Stimulated activated naive CD4-positive, alpha-beta T cell treated with Interleukin-2 at 50 U/mL for 16 hours (primary cell): ENCODE measurements around the gene HAGH.
"Not testable (repeated sequence)": the region's sequence is repeated elsewhere in the genome, so short reads cannot be mapped to it uniquely, and the experiment has no call there.

Experiments used
- DNase-seq: peaks from one replicate; lab custom pipeline; 2025; lab: John Stamatoyannopoulos, UW

HAGH gene

GRCh38 chr16:1810106-1810505 is 16.5 kb downstream of the HAGH start:
- no peak for DNase-seq

- no peak for DNase-seq
Observed at GRCh38 chr16:1809281-1809801, 17.3 kb downstream of the HAGH start.

- DNase-seq = no peak
Observed at GRCh38 chr16:1808691-1809090, 17.9 kb downstream of the HAGH start.

- no peak for DNase-seq
Observed at GRCh38 chr16:1807626-1808025, 19.0 kb downstream of the HAGH start.

- DNase-seq = no peak
Observed at GRCh38 chr16:1800701-1801100, 25.9 kb downstream of the HAGH start.

- DNase-seq = not testable (repeated sequence)
Observed at GRCh38 chr16:1799263-1799662, 27.4 kb downstream of the HAGH start.

- no peak for DNase-seq
Observed at GRCh38 chr16:1794908-1795666, 31.5 kb downstream of the HAGH start.

GRCh38 chr16:1794221-1794871 is 32.3 kb downstream of the HAGH start:
- DNase-seq = no peak

GRCh38 chr16:1793578-1794220 is 32.9 kb downstream of the HAGH start, which contains the start of gene IGFALS:
Gene IGFALS (minus strand): TSS chr16:1793705. CDS start chr16:1793652, 53 bp downstream.
- no peak for DNase-seq

- DNase-seq = no peak
Observed at GRCh38 chr16:1792836-1793577, 33.6 kb downstream of the HAGH start.

GRCh38 chr16:1791943-1792812 is 34.4 kb downstream of the HAGH start:
- no peak for DNase-seq

- no peak for DNase-seq
Observed at GRCh38 chr16:1791256-1791942, 35.2 kb downstream of the HAGH start.

GRCh38 chr16:1790611-1791255 is 35.9 kb downstream of the HAGH start:
- no peak for DNase-seq

GRCh38 chr16:1790261-1790610 is 36.4 kb downstream of the HAGH start:
- no peak for DNase-seq

GRCh38 chr16:1789643-1790045 is 37.0 kb downstream of the HAGH start:
- DNase-seq = no peak

GRCh38 chr16:1788708-1789100 is 37.9 kb downstream of the HAGH start:
- no peak for DNase-seq

GRCh38 chr16:1788095-1788707 is 38.4 kb downstream of the HAGH start:
- DNase-seq = no peak

- no peak for DNase-seq
Observed at GRCh38 chr16:1787322-1788094, 39.1 kb downstream of the HAGH start.

GRCh38 chr16:1787056-1787321 is 39.6 kb downstream of the HAGH start:
- DNase-seq = no peak
